Endodermal cell (in vitro differentiated cells): ENCODE data around the gene CUL4A. TPM values are rescaled to one million over a fixed set of nuclear protein-coding genes. Genes with fewer than 3 reads are reported as not detected.

Experiments
- DNase-seq: peaks from one replicate; pipeline ENCODE4 v3.0.0-alpha.2; 2017
- H3K27ac ChIP-seq: 2 replicates; pipeline ENCODE4 v1.5.1; 2013; ENCODE audit warnings: mild to moderate bottlenecking, low read depth, low read length, moderate library complexity
- H3K27me3 ChIP-seq: 2 replicates; pipeline ENCODE4 v1.6.1; 2013; ENCODE audit warnings: mild to moderate bottlenecking, low read length, moderate library complexity; ENCODE audit not compliant: insufficient read depth, control insufficient read depth, poor library complexity, severe bottlenecking
- H3K36me3 ChIP-seq: 2 replicates; pipeline ENCODE4 v1.7.0; 2013; ENCODE audit warnings: mild to moderate bottlenecking, low read length, moderate library complexity; ENCODE audit not compliant: control insufficient read depth, insufficient read depth
- H3K4me1 ChIP-seq: one replicate; pipeline ENCODE4 v1.7.0; 2013; ENCODE audit warnings: low read length; ENCODE audit not compliant: control insufficient read depth, insufficient read depth
- H3K4me3 ChIP-seq: 2 replicates; pipeline ENCODE4 v1.5.1; 2013; ENCODE audit warnings: mild to moderate bottlenecking, low read length, moderate library complexity
- H3K9ac ChIP-seq: 2 replicates; pipeline ENCODE4 v1.6.1; 2013; ENCODE audit warnings: mild to moderate bottlenecking, low read length, moderate library complexity; ENCODE audit not compliant: poor library complexity, severe bottlenecking; ENCODE audit errors: extremely low read depth
- H3K9me3 ChIP-seq: 2 replicates; pipeline ENCODE4 v1.6.1; 2013; ENCODE audit warnings: mild to moderate bottlenecking, low read length, moderate library complexity; ENCODE audit not compliant: control insufficient read depth
- H3K27ac Mint-ChIP-seq: 2 replicates; pipeline ENCODE4 v1.8.0; 2020; ENCODE audit warnings: mixed read lengths
- H3K27me3 Mint-ChIP-seq: 2 replicates; pipeline ENCODE4 v1.8.0; 2021; ENCODE audit warnings: mild to moderate bottlenecking, mixed read lengths; ENCODE audit not compliant: insufficient read depth
- H3K36me3 Mint-ChIP-seq: 2 replicates; pipeline ENCODE4 v1.8.0; 2020; ENCODE audit warnings: low read depth, mixed read lengths
- H3K4me1 Mint-ChIP-seq: 2 replicates; pipeline ENCODE4 v1.8.0; 2020; ENCODE audit warnings: mixed read lengths
- H3K4me3 Mint-ChIP-seq: 2 replicates; pipeline ENCODE4 v1.8.0; 2020; ENCODE audit warnings: mild to moderate bottlenecking, moderate library complexity, mixed read lengths
- H3K9me3 Mint-ChIP-seq: 2 replicates; pipeline ENCODE4 v1.8.0; 2020; ENCODE audit warnings: mild to moderate bottlenecking, mixed read lengths
- CTCF ChIP-seq: fragments of 200-600 bp; sonication (generic); conservative IDR thresholded peaks from 2 replicates; pipeline ENCODE4 v1.5.0; 2021; ENCODE audit warnings: antibody characterized with exemption, mild to moderate bottlenecking
- WGBS, 2 experiments: methylation state at CpG; one replicate each; pipeline versions ENCODE4 v1.1.5 to v1.1.7; 2013; ENCODE audit warnings: missing lambda C conversion rate in 2 of 2, mixed read lengths in 1 of 2; ENCODE audit not compliant: insufficient coverage in 1 of 2, insufficient read length in 1 of 2; 5-methylcytosine and 5-hydroxymethylcytosine counted together
- long read RNA-seq, 4 experiments: library from polyadenylated mRNA in 2 of 4; library from RNA in 1 of 4; library from capped mRNA in 1 of 4; stranded (forward) in 3 of 4; unstranded in 1 of 4; transcript quantifications; one replicate each; pipeline ENCODE4 v2.0.0, GENCODE V29; 2020 to 2021; ENCODE audit warnings: inconsistent platforms in 1 of 4
- polyA plus RNA-seq, 2 experiments: library from polyadenylated mRNA; stranded (reverse); fragments of 50-300 nt; gene quantifications; one replicate each; pipeline ENCODE4 v1.2.3, GENCODE V29; 2013
- total RNA-seq, 2 donors: library from RNA; stranded (reverse); fragmentation: NEBNext Ultra II Directional in 1 of 2; extraction: Animal tissue kit (Norgen Biotek cat#: 25700) in 1 of 2; gene quantifications; 2 replicates in 1 of 2; 3 replicates in 1 of 2; pipeline ENCODE4 v1.2.1, GENCODE V29; 2021

The CUL4A gene
- total RNA-seq, result 10 to 100 TPM; 92.9 to 99.4 TPM
- 64.6 TPM for polyA plus RNA-seq (2013, experiment 1 of 2)
- polyA plus RNA-seq (2013, experiment 2 of 2), result 64.5 TPM
- long read RNA-seq, experiment 1, transcript CUL4A-202 (20 exons, 2,364 nt), result minor isoform, 5 of 53 reads
- long read RNA-seq, experiment 1, transcript CUL4A-209 (6 exons, 1,111 nt), result major isoform, 10 of 53 reads
- long read RNA-seq, experiment 1, partial matches to known transcripts, result 26 of 53 reads
- long read RNA-seq, experiment 1, other reads (novel, unspliced or antisense), result 12 of 53 reads
- long read RNA-seq, experiment 2, full-length matches to known transcripts, result 302 of 377 reads
- long read RNA-seq, experiment 2, partial matches to known transcripts, result 44 of 377 reads
- long read RNA-seq, experiment 2, other reads (novel, unspliced or antisense), result 31 of 377 reads
- long read RNA-seq, experiment 3, full-length matches to known transcripts, result 547 of 645 reads
- long read RNA-seq, experiment 3, partial matches to known transcripts, result 53 of 645 reads
- long read RNA-seq, experiment 3, other reads (novel, unspliced or antisense), result 45 of 645 reads
- long read RNA-seq, experiment 4, partial matches to known transcripts, result 6 of 10 reads
- long read RNA-seq, experiment 4, other reads (novel, unspliced or antisense), result 3 of 10 reads

- Mint-ChIP-seq H3K9me3 (no peaks in the 10 kb centered on the region), H3K27me3 (no peaks in the 10 kb centered on the region), H3K36me3 (peaks cover 46% of the 10 kb centered on the region), H3K4me3 (peak within 1 kb of the TSS; percentile 84), H3K4me1 (peaks cover 44% of the 10 kb centered on the region), H3K27ac (peak within 1 kb of the TSS; percentile 90)
- Histone ChIP-seq H3K9me3 (no peaks in the 10 kb centered on the region), H3K36me3 (peaks cover 56% of the 10 kb centered on the region), H3K27me3 (no peaks in the 10 kb centered on the region), H3K9ac (peak within 1 kb of the TSS; percentile 94), H3K27ac (peak within 1 kb of the TSS; percentile 95), H3K4me3 (peak within 1 kb of the TSS; percentile 100), H3K4me1 (no peaks in the 10 kb centered on the region)
- 0 to 2% methylated on average over 22 to 66 of the region's 66 CpGs for WGBS, 2 experiments
- no peak for TF ChIP-seq CTCF
- DNase-seq, result peak; percentile 92
Observed at GRCh38 chr13:113209336-113209758, at the start of gene CUL4A. CUL4A (plus strand) TSS chr13:113209613; CDS start chr13:113209628, 15 bp downstream.

DNA sequence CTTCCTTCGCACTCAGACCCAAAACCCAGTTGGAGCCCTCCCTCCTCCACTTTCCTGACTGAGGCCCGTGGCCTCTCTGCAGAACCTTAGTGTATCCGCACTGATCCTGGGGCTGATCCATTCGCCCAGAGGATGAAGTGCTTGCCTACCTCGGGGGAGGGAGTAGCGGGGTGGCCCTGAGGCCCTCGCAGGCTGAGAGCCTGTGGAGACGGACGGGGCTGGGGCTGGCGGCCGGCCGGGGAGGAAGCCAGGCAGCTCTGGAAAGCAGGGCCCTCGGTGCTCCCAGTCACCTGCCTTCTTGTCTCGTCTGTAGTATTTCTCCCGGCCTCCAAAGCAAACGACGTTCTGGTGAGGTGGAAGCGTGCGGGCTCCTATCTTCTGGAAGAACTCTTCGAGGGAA is 49.7 kb upstream of the CUL4A start:
- Mint-ChIP-seq H3K4me1 (peaks cover 51% of the 10 kb centered on the region), H3K4me3 (no peak overlapping the region), H3K27ac (no peak overlapping the region), H3K27me3 (no peaks in the 10 kb centered on the region), H3K9me3 (peaks cover 7% of the 10 kb centered on the region), H3K36me3 (peaks cover 20% of the 10 kb centered on the region)
- no peak overlapping the region for H3K9ac ChIP-seq
- H3K4me1 ChIP-seq, result peaks cover 20% of the 10 kb centered on the region
- no peak for TF ChIP-seq CTCF
- 87 to 92% methylated on average over 11 to 20 of the region's 20 CpGs for WGBS, 2 experiments
- H3K4me3 ChIP-seq, result no peak overlapping the region
- peak; percentile 49 for DNase-seq
- peaks cover 13% of the 10 kb centered on the region for H3K9me3 ChIP-seq
- no peaks in the 10 kb centered on the region for H3K27me3 ChIP-seq
- no peaks in the 10 kb centered on the region for H3K36me3 ChIP-seq
- no peak overlapping the region for H3K27ac ChIP-seq

- Histone ChIP-seq H3K4me3 (no peak overlapping the region), H3K27me3 (no peaks in the 10 kb centered on the region), H3K36me3 (no peaks in the 10 kb centered on the region), H3K9me3 (peaks cover 6% of the 10 kb centered on the region), H3K9ac (no peak overlapping the region), H3K4me1 (peaks cover 20% of the 10 kb centered on the region), H3K27ac (no peak overlapping the region)
- Mint-ChIP-seq H3K27ac (no peak overlapping the region), H3K4me3 (no peak overlapping the region), H3K27me3 (no peaks in the 10 kb centered on the region), H3K4me1 (peaks cover 45% of the 10 kb centered on the region), H3K36me3 (peaks cover 15% of the 10 kb centered on the region), H3K9me3 (peaks cover 2% of the 10 kb centered on the region)
- peak; percentile 48 for DNase-seq
- no peak for TF ChIP-seq CTCF
- 89 to 90% methylated on average over 8 to 12 of the region's 12 CpGs for WGBS, 2 experiments
Observed at GRCh38 chr13:113160983-113161382, 48.4 kb upstream of the CUL4A start.
